ENCODE results near the gene RPRD2. TPM values are rescaled to one million over a fixed set of nuclear protein-coding genes. Genes with fewer than 3 reads are reported as not detected.

RPRD2 gene
- total and polyA plus RNA-seq, 2 donors (not counting 1 experiment from before 2014, with no cell fraction given): 16.6 to 49.1 TPM

GRCh38 chr1:150472601-150473200 lies 108.8 kb downstream of the RPRD2 start:
- intact Hi-C loops (cut with micrococcal nuclease): no loop called here
- DNase-seq: no peak
- H4K20me1 ChIP-seq (ENCODE audit: control insufficient read depth, insufficient read depth, low read length, poor library complexity, severe bottlenecking): no peaks in the 10 kb centered on the region
- WGBS (ENCODE audit: insufficient coverage): 89% methylated on average over 7 of the region's 10 CpGs
- no peaks in the 10 kb centered on the region for H3K27me3 ChIP-seq (replicated peaks in 1 of 4; ENCODE audit: control extremely low read depth in 1 of 4, control insufficient read depth in 3 of 4, insufficient read depth in 4 of 4, low read length in 3 of 4)
- POLR2A ChIA-PET: no interaction called here
- CTCF ChIA-PET: no interaction called here
- no peaks in the 10 kb centered on the region for H3K4me1 ChIP-seq (ENCODE audit: control insufficient read depth in 2 of 2, insufficient read depth in 2 of 2, low read length in 2 of 2)
- no peak overlapping the region for H3K4me2 ChIP-seq (replicated peaks; ENCODE audit: low read depth, low read length, poor library complexity, severe bottlenecking)
- TF ChIP-seq, protein P1, sequence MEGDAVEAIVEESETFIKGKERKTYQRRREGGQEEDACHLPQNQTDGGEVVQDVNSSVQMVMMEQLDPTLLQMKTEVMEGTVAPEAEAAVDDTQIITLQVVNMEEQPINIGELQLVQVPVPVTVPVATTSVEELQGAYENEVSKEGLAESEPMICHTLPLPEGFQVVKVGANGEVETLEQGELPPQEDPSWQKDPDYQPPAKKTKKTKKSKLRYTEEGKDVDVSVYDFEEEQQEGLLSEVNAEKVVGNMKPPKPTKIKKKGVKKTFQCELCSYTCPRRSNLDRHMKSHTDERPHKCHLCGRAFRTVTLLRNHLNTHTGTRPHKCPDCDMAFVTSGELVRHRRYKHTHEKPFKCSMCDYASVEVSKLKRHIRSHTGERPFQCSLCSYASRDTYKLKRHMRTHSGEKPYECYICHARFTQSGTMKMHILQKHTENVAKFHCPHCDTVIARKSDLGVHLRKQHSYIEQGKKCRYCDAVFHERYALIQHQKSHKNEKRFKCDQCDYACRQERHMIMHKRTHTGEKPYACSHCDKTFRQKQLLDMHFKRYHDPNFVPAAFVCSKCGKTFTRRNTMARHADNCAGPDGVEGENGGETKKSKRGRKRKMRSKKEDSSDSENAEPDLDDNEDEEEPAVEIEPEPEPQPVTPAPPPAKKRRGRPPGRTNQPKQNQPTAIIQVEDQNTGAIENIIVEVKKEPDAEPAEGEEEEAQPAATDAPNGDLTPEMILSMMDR (IDR thresholded peaks at IDR 0.05): no peak
- no peak for TF ChIP-seq EZH2 (IDR thresholded peaks at IDR 0.05; ENCODE audit: borderline replicate concordance, insufficient read depth, low read depth, low read length, poor library complexity, severe bottlenecking)
- H3K4me3 ChIP-seq (ENCODE audit: control extremely low read depth in 1 of 5, extremely low read depth in 1 of 5, insufficient read depth in 1 of 5, low read depth in 2 of 5, low read length in 4 of 5): no peak overlapping the region
- ATAC-seq (ENCODE audit: low read depth): no peak
- H3K9ac ChIP-seq (ENCODE audit: low read length): no peak overlapping the region
- Mint-ChIP-seq H3K27me3 (no peaks in the 10 kb centered on the region), H3K4me1 (no peaks in the 10 kb centered on the region), H3K27ac (no peak overlapping the region), H3K4me3 (no peak overlapping the region), H3K9me3 (ENCODE audit: insufficient read depth) (no peaks in the 10 kb centered on the region)
- no peaks in the 10 kb centered on the region for H3K9me3 ChIP-seq (ENCODE audit: control extremely low read depth in 1 of 3, control insufficient read depth in 2 of 3, insufficient read depth in 1 of 3, low read length in 2 of 3)
- peaks cover 12 to 42% of the 10 kb centered on the region in 2 experiments for H3K36me3 ChIP-seq (replicated peaks in 1 of 2; ENCODE audit: control extremely low read depth in 1 of 2, control insufficient read depth in 1 of 2, extremely low read depth in 1 of 2, insufficient read depth in 2 of 2, low read length in 1 of 2)
- H3K79me2 ChIP-seq (ENCODE audit: control insufficient read depth, insufficient read depth, low read length): no peaks in the 10 kb centered on the region
- no peak overlapping the region for H2AFZ ChIP-seq (ENCODE audit: insufficient read depth, low read depth, low read length, poor library complexity, severe bottlenecking)
- no peak overlapping the region for H3K27ac ChIP-seq (ENCODE audit: low read length in 2 of 2)

DNA sequence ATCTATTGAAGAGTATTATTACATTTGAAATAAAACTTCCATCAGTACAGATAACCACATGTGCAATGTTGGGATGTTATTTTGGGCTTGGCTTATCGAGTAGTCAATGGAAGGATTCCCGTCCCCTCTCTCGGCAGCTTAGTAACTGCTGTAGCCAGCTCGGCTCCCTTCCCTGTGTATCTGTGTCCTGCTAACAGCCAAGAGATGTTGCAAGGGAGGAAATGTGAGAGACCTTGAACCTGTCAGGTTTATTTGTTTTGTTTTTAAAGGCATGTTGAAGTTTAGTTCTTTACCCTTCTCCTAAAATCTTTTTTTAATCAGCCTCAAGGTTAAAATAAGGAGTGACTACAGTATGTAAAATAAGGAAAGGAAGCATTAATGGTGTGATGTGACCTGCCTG lies 109.7 kb downstream of the RPRD2 start:
- H3K4me1 ChIP-seq (ENCODE audit: control insufficient read depth in 2 of 2, insufficient read depth in 2 of 2, low read length in 2 of 2): no peaks in the 10 kb centered on the region
- no peaks in the 10 kb centered on the region for H3K27me3 ChIP-seq (replicated peaks in 1 of 4; ENCODE audit: control extremely low read depth in 1 of 4, control insufficient read depth in 3 of 4, insufficient read depth in 4 of 4, low read length in 3 of 4)
- Mint-ChIP-seq H3K27me3 (no peaks in the 10 kb centered on the region), H3K4me1 (no peaks in the 10 kb centered on the region), H3K9me3 (ENCODE audit: insufficient read depth) (no peaks in the 10 kb centered on the region), H3K4me3 (no peak overlapping the region), H3K27ac (no peak overlapping the region)
- H3K4me3 ChIP-seq (ENCODE audit: control extremely low read depth in 1 of 5, extremely low read depth in 1 of 5, insufficient read depth in 1 of 5, low read depth in 2 of 5, low read length in 4 of 5): no peak overlapping the region
- peaks cover 12 to 38% of the 10 kb centered on the region in 2 experiments for H3K36me3 ChIP-seq (replicated peaks in 1 of 2; ENCODE audit: control extremely low read depth in 1 of 2, control insufficient read depth in 1 of 2, extremely low read depth in 1 of 2, insufficient read depth in 2 of 2, low read length in 1 of 2)
- no peak for DNase-seq
- H3K27ac ChIP-seq (ENCODE audit: low read length in 2 of 2): no peak overlapping the region
- WGBS (ENCODE audit: insufficient coverage): 100% methylated on average over 3 of the region's 4 CpGs
- ChIA-PET CTCF (no interaction called here), POLR2A (interaction anchor here (0.5 kb wide), 1 partner anchor 213 kb away, joined by 6 read pairs; no protein-coding TSS in a partner anchor)
- no peaks in the 10 kb centered on the region for H3K9me3 ChIP-seq (ENCODE audit: control extremely low read depth in 1 of 3, control insufficient read depth in 2 of 3, insufficient read depth in 1 of 3, low read length in 2 of 3)
- no peak for ATAC-seq (ENCODE audit: low read depth)
- no peak for TF ChIP-seq EZH2 (IDR thresholded peaks at IDR 0.05; ENCODE audit: borderline replicate concordance, insufficient read depth, low read depth, low read length, poor library complexity, severe bottlenecking)
- TF ChIP-seq, protein P1 (IDR thresholded peaks at IDR 0.05): no peak
- H4K20me1 ChIP-seq (ENCODE audit: control insufficient read depth, insufficient read depth, low read length, poor library complexity, severe bottlenecking): no peaks in the 10 kb centered on the region
- H3K4me2 ChIP-seq (replicated peaks; ENCODE audit: low read depth, low read length, poor library complexity, severe bottlenecking): no peak overlapping the region
- intact Hi-C loops (cut with micrococcal nuclease): no loop called here
- H3K79me2 ChIP-seq (ENCODE audit: control insufficient read depth, insufficient read depth, low read length): no peaks in the 10 kb centered on the region
- no peak overlapping the region for H3K9ac ChIP-seq (ENCODE audit: low read length)
- no peak overlapping the region for H2AFZ ChIP-seq (ENCODE audit: insufficient read depth, low read depth, low read length, poor library complexity, severe bottlenecking)
